Activated T-cell treated with anti-CD3 and anti-CD28 coated beads for 1 hour (primary cell): ENCODE data around the gene RBM8A.

Source experiments
- DNase-seq: peaks from one replicate; pipeline ENCODE4 v3.0.0-alpha.2; 2020; ENCODE audit warnings: low read depth

Gene RBM8A

GRCh38 chr1:145927063-145927886 lies at the start of gene RBM8A:
Gene RBM8A (minus strand): TSS chr1:145927484. CDS start chr1:145927426, 58 bp downstream.
- DNase-seq = peak; percentile 83

GRCh38 chr1:145977016-145977415 lies 49.7 kb upstream of the RBM8A start:
- DNase-seq = no peak

GRCh38 chr1:145975216-145975615 lies 47.9 kb upstream of the RBM8A start:
- no peak for DNase-seq

- DNase-seq = no peak
Measured at GRCh38 chr1:145974721-145975120, 47.4 kb upstream of the RBM8A start.

GRCh38 chr1:145972580-145972979 lies 45.3 kb upstream of the RBM8A start:
- no peak for DNase-seq

GRCh38 chr1:145967288-145967687 lies 40.0 kb upstream of the RBM8A start:
- DNase-seq = no peak

GRCh38 chr1:145965119-145965744 lies 37.9 kb upstream of the RBM8A start:
- DNase-seq = no peak

GRCh38 chr1:145964328-145965118 lies 37.2 kb upstream of the RBM8A start, which contains the start of the genes ANKRD34A and POLR3GL:
Gene ANKRD34A (minus strand): TSS chr1:145964575. CDS start chr1:145961759, 2,816 bp downstream.
Gene POLR3GL (plus strand): TSS chr1:145964690. CDS start chr1:145974866, 10,176 bp downstream.
- peak; percentile 82 for DNase-seq

- no peak for DNase-seq
Measured at GRCh38 chr1:145963265-145964019, 36.2 kb upstream of the RBM8A start.

- DNase-seq = no peak
Measured at GRCh38 chr1:145962157-145963102, 35.1 kb upstream of the RBM8A start.

- peak; percentile 28 for DNase-seq
Measured at GRCh38 chr1:145961425-145962156, 34.3 kb upstream of the RBM8A start.

- DNase-seq = no peak
Measured at GRCh38 chr1:145961109-145961424, 33.8 kb upstream of the RBM8A start.

GRCh38 chr1:145960468-145961108 lies 33.3 kb upstream of the RBM8A start:
- peak; percentile 32 for DNase-seq

GRCh38 chr1:145959957-145960467 lies 32.7 kb upstream of the RBM8A start:
- DNase-seq = no peak

GRCh38 chr1:145959333-145959732 lies 32.0 kb upstream of the RBM8A start:
- DNase-seq = no peak

GRCh38 chr1:145958734-145959133 lies 31.4 kb upstream of the RBM8A start:
- no peak for DNase-seq

- peak; percentile 92 for DNase-seq
Measured at GRCh38 chr1:145957443-145958319, 30.4 kb upstream of the RBM8A start, which contains the start of gene LIX1L. Gene LIX1L (minus strand): TSS chr1:145958017. CDS start chr1:145957927, 90 bp downstream.
